IMR-90 (cell line): ENCODE results near the gene EPB41L2. TPM values are rescaled to one million over a fixed set of nuclear protein-coding genes. Genes with fewer than 3 reads are reported as not detected.

Source experiments
- ATAC-seq: fragments of 200-7000 bp; cut with Tn5 transposase; 2 replicates; pipeline ENCODE4 v1.9.1; 2020; ENCODE audit warnings: low read depth, mild to moderate bottlenecking, moderate library complexity
- BruUV-seq: library from RNA; stranded (reverse); fragments of 400-500 nt; replicated peaks from 2 replicates; lab custom pipeline; 2021; lab: Mats Ljungman, UMichigan
- CTCF ChIA-PET: fragments of 300-600 bp; formaldehyde crosslinking; extraction: SDS; loops from one replicate; lab custom pipeline; 2021; ENCODE audit warnings: antibody characterized with exemption; lab: Yijun Ruan, JAX
- POLR2A ChIA-PET: fragments of 300-600 bp; sonication (Branson Sonifier 250); formaldehyde crosslinking; loops from one replicate; lab custom pipeline; 2022; ENCODE audit warnings: antibody characterized with exemption; ENCODE audit not compliant: unreplicated experiment; lab: Charles Lee
- DNase-seq: peaks from one replicate; pipeline ENCODE4 v3.0.0; 2013
- H2AFZ ChIP-seq: replicated peaks from 2 replicates; pipeline ENCODE3; 2013; ENCODE audit warnings: low read length, mild to moderate bottlenecking; ENCODE audit not compliant: poor library complexity
- H2AK5ac ChIP-seq: 2 replicates; pipeline ENCODE4 v1.6.1; 2013; ENCODE audit warnings: low read depth, low read length, inconsistent platforms
- H2AK9ac ChIP-seq: replicated peaks from 2 replicates; pipeline ENCODE3; 2013; ENCODE audit warnings: mild to moderate bottlenecking, low read depth, low read length, moderate library complexity; ENCODE audit not compliant: poor library complexity
- H2BK120ac ChIP-seq: 2 replicates; pipeline ENCODE4 v1.6.1; 2013; ENCODE audit warnings: low read depth, low read length, inconsistent platforms
- H2BK15ac ChIP-seq: 3 replicates; pipeline ENCODE4 v1.6.1; 2013; ENCODE audit warnings: low read depth, low read length, inconsistent platforms
- H2BK20ac ChIP-seq: 2 replicates; pipeline ENCODE4 v1.6.1; 2013; ENCODE audit warnings: low read depth, mild to moderate bottlenecking, inconsistent platforms, low read length, moderate library complexity
- H2BK5ac ChIP-seq: 2 replicates; pipeline ENCODE4 v1.6.1; 2013; ENCODE audit warnings: mild to moderate bottlenecking, low read depth, low read length, inconsistent platforms; ENCODE audit not compliant: poor library complexity, severe bottlenecking
- H3K14ac ChIP-seq: replicated peaks from 2 replicates; pipeline ENCODE4 v1.6.1; 2013; ENCODE audit warnings: low read depth, low read length, inconsistent platforms
- H3K18ac ChIP-seq: 2 replicates; pipeline ENCODE4 v1.6.1; 2013; ENCODE audit warnings: low read depth, low read length, control low read depth
- H3K23ac ChIP-seq: 2 replicates; pipeline ENCODE4 v1.6.1; 2013; ENCODE audit warnings: low read depth, low read length, inconsistent platforms
- H3K27ac ChIP-seq: 2 replicates; pipeline ENCODE4 v1.5.1; 2013; ENCODE audit warnings: mild to moderate bottlenecking, control low read depth, low read length; ENCODE audit not compliant: insufficient read depth
- H3K27me3 ChIP-seq: 2 replicates; pipeline ENCODE4 v1.6.1; 2013; ENCODE audit warnings: low read length; ENCODE audit not compliant: control insufficient read depth, insufficient read depth
- H3K36me3 ChIP-seq: 2 replicates; pipeline ENCODE4 v1.6.1; 2013; ENCODE audit warnings: low read length, mixed read lengths; ENCODE audit not compliant: control insufficient read depth, insufficient read depth
- H3K4ac ChIP-seq: 2 replicates; pipeline ENCODE4 v1.6.1; 2013; ENCODE audit warnings: low read depth, low read length, inconsistent platforms
- H3K4me1 ChIP-seq: 2 replicates; pipeline ENCODE4 v1.6.1; 2013; ENCODE audit warnings: low read length, mixed read lengths; ENCODE audit not compliant: control insufficient read depth, insufficient read depth
- H3K4me2 ChIP-seq: 2 replicates; pipeline ENCODE4 v1.6.1; 2013; ENCODE audit warnings: low read depth, mild to moderate bottlenecking, control low read depth, low read length, moderate library complexity
- H3K4me3 ChIP-seq: 2 replicates; pipeline ENCODE4 v1.5.1; 2013; ENCODE audit warnings: low read depth, mild to moderate bottlenecking, control low read depth, low read length, moderate library complexity; ENCODE audit not compliant: insufficient read depth
- H3K56ac ChIP-seq: 2 replicates; pipeline ENCODE4 v1.6.1; 2013; ENCODE audit warnings: low read length, inconsistent platforms; ENCODE audit not compliant: insufficient read depth; ENCODE audit errors: extremely low read depth
- H3K79me1 ChIP-seq, 2 experiments: 2 replicates each; pipeline ENCODE4 v1.6.1; 2013; ENCODE audit warnings: low read length in 2 of 2, inconsistent platforms in 1 of 2, low read depth in 1 of 2
- H3K9ac ChIP-seq: 2 replicates; pipeline ENCODE4 v1.6.1; 2013; ENCODE audit warnings: low read depth, low read length, control low read depth
- H3K9me1 ChIP-seq: 2 replicates; pipeline ENCODE4 v1.6.1; 2013; ENCODE audit warnings: low read length, inconsistent platforms; ENCODE audit not compliant: insufficient read depth
- H3K9me3 ChIP-seq: 2 replicates; pipeline ENCODE4 v1.6.1; 2013; ENCODE audit warnings: low read length; ENCODE audit not compliant: control insufficient read depth, insufficient read depth
- H4K20me1 ChIP-seq: 2 replicates; pipeline ENCODE4 v1.6.1; 2013; ENCODE audit warnings: low read length, inconsistent platforms; ENCODE audit not compliant: insufficient read depth
- H4K5ac ChIP-seq: 2 replicates; pipeline ENCODE4 v1.6.1; 2013; ENCODE audit warnings: mild to moderate bottlenecking, low read depth, low read length, control low read depth
- H4K8ac ChIP-seq, 2 experiments: 2 replicates each; pipeline ENCODE4 v1.6.1; 2013; ENCODE audit warnings: low read depth in 2 of 2, low read length in 2 of 2, control low read depth in 1 of 2, inconsistent platforms in 1 of 2
- H4K91ac ChIP-seq: 2 replicates; pipeline ENCODE4 v1.6.1; 2013; ENCODE audit warnings: low read depth, low read length, inconsistent platforms; ENCODE audit not compliant: insufficient read depth
- BHLHE40 ChIP-seq: fragments of 150-350 bp; IDR thresholded peaks from 2 replicates; pipeline ENCODE4 v1.6.1; 2016; ENCODE audit warnings: mild to moderate bottlenecking, low read depth, low read length
- CHD1 ChIP-seq: IDR thresholded peaks from 2 replicates; pipeline ENCODE4 v1.6.1; 2012; ENCODE audit warnings: low read depth, low read length, improper control_type of control experiment
- CTCF ChIP-seq: conservative IDR thresholded peaks from 2 replicates; pipeline ENCODE4 v1.5.1; 2012; ENCODE audit warnings: mild to moderate bottlenecking, low read depth, low read length, improper control_type of control experiment
- FOS ChIP-seq: fragments of 150-350 bp; IDR thresholded peaks from 2 replicates; pipeline ENCODE4 v1.6.1; 2016; ENCODE audit warnings: low read depth, low read length
- MAFK ChIP-seq: IDR thresholded peaks from 2 replicates; pipeline ENCODE4 v1.6.1; 2012; ENCODE audit warnings: low read depth, low read length, improper control_type of control experiment
- MAZ ChIP-seq: IDR thresholded peaks from 2 replicates; pipeline ENCODE4 v1.6.1; 2012; ENCODE audit warnings: low read depth, mild to moderate bottlenecking, low read length, improper control_type of control experiment, moderate library complexity, borderline replicate concordance
- MXI1 ChIP-seq: IDR thresholded peaks from 2 replicates; pipeline ENCODE4 v1.6.1; 2012; ENCODE audit warnings: low read depth, mild to moderate bottlenecking, low read length, moderate library complexity, borderline replicate concordance
- NFE2L2 ChIP-seq: fragments of 150-350 bp; IDR thresholded peaks from 2 replicates; pipeline ENCODE4 v1.6.1; 2016; ENCODE audit warnings: low read depth, mild to moderate bottlenecking, low read length
- POLR2A ChIP-seq: IDR thresholded peaks from 2 replicates; pipeline ENCODE4 v1.6.1; 2012; ENCODE audit warnings: mild to moderate bottlenecking, low read depth, low read length
- WGBS, 2 experiments: methylation state at CpG; one replicate each; pipeline versions ENCODE4 v1.1.5 to v1.1.7; 2013; ENCODE audit warnings: missing lambda C conversion rate in 2 of 2; ENCODE audit not compliant: insufficient read length in 1 of 2; ENCODE audit errors: extremely low coverage in 2 of 2; 5-methylcytosine and 5-hydroxymethylcytosine counted together
- dilution Hi-C: fragments of 300-500 bp; cut with HindIII; formaldehyde crosslinking; loops from one replicate; pipeline ENCODE4 v1.14.3; 2018; ENCODE audit warnings: low sequenced_read_pairs; ENCODE audit not compliant: unreplicated experiment
- in situ Hi-C: fragments of 300-500 bp; cut with MboI; formaldehyde crosslinking; loops from 3 replicates; pipeline ENCODE4 v1.14.3; 2019; ENCODE audit warnings: low sequenced_read_pairs, inconsistent platforms, mixed read lengths
- intact Hi-C: fragments of 100-400 bp; cut with micrococcal nuclease; formaldehyde crosslinking; loops from 2 replicates; pipeline ENCODE4 v1.10.0; 2022
- polyA plus RNA-seq, 3 experiments: library from polyadenylated mRNA; depleted of rRNA; stranded (reverse); fragments of >200 nt; gene quantifications; 2 replicates each; pipeline ENCODE4 v1.2.3, GENCODE V29; 2012; ENCODE audit warnings: low replicate concordance in 1 of 3
- total RNA-seq: library from RNA; depleted of rRNA; stranded (reverse); fragments of >200 nt; gene quantifications from 2 replicates; pipeline ENCODE4 v1.2.3, GENCODE V29; 2012

EPB41L2 gene
- total and polyA plus RNA-seq, 2 of the 4 experiments (the other 2 are of a cell fraction): 85.7 to 99.8 TPM

GRCh38 chr6:130797061-130797460 is 266.0 kb downstream of the EPB41L2 start:
- Histone ChIP-seq H4K8ac (no peak overlapping the region), H4K5ac (no peak overlapping the region), H3K79me1 (no peaks in the 10 kb centered on the region), H3K4me2 (no peak overlapping the region), H3K9me3 (no peaks in the 10 kb centered on the region), H3K36me3 (no peaks in the 10 kb centered on the region), H2AK5ac (no peak overlapping the region), H3K56ac (no peak overlapping the region), H3K9me1 (no peaks in the 10 kb centered on the region), H2BK20ac (no peak overlapping the region), H2BK120ac (no peak overlapping the region), H3K4ac (no peak overlapping the region), H3K27ac (no peak overlapping the region), H3K27me3 (peaks cover 5% of the 10 kb centered on the region), H3K9ac (no peak overlapping the region), H2BK15ac (no peak overlapping the region), H3K4me1 (no peaks in the 10 kb centered on the region), H4K20me1 (no peaks in the 10 kb centered on the region), H4K91ac (no peak overlapping the region), H3K18ac (no peak overlapping the region), H3K23ac (no peak overlapping the region), H2AFZ (no peak overlapping the region), H3K4me3 (no peak overlapping the region), H3K14ac (no peak overlapping the region), H2AK9ac (no peak overlapping the region), H2BK5ac (no peak overlapping the region)
- intact Hi-C loops (no loop called here), dilution Hi-C loops (no loop called here), in situ Hi-C loops (no loop called here)
- CTCF ChIA-PET: no interaction called here
- BruUV-seq: no TSS peak
- TF ChIP-seq CHD1: no peak
- no peak for TF ChIP-seq MAFK
- TF ChIP-seq MXI1: no peak
- TF ChIP-seq BHLHE40: no peak
- TF ChIP-seq NFE2L2: no peak
- no peak for TF ChIP-seq CTCF
- no peak for TF ChIP-seq FOS
- no peak for TF ChIP-seq POLR2A
- TF ChIP-seq MAZ: no peak
- no CpG with 5 or more reads among the region's 2 CpGs for whole genome bisulfite sequencing, 2 experiments
- DNase-seq: no peak
- POLR2A ChIA-PET: no interaction called here
- ATAC-seq: no peak
